Subcutaneous adipose tissue (tissue), 4 donors: ENCODE results near the gene LRRN2. TPM values are rescaled to one million over a fixed set of nuclear protein-coding genes. Genes with fewer than 3 reads are reported as not detected.

Experiments
- total RNA-seq, 4 donors: library from RNA; depleted of rRNA; stranded (reverse); fragments of >200 nt; gene quantifications; one replicate each; pipeline ENCODE4 v1.1.0, GENCODE V29; 2016
- TF ChIP-seq, protein P1 (sequence below): fragments of 450-650 bp; IDR thresholded peaks from one replicate; pipeline ENCODE4 v1.5.1; 2016; ENCODE audit warnings: low read depth, mild to moderate bottlenecking, control low read depth, antibody characterized with exemption, moderate library complexity

LRRN2 gene
- total RNA-seq, 4 donors from 2014 or later: 0.17 to 0.38 TPM; not detected in 2

DNA sequence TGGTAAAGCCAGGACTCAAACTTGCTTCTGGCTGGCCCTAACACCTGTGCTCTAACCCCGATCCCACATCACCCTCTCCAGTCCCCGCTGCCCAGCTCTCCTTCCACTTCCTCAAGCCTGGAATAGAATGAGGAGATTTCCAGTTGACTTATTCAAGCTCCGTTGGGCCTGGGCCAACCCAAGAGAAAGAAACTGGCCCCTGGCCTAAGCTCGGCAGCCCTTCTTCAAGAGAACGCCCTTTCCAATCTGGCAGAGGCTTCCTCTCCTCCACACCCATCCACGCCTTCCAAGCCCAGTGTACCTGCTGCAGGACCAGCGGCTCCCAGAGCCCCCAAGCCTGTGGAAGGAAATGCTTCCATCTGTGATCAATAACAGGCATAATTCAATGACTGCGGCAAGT is 51.9 kb downstream of the LRRN2 start:
- TF ChIP-seq, protein P1, sequence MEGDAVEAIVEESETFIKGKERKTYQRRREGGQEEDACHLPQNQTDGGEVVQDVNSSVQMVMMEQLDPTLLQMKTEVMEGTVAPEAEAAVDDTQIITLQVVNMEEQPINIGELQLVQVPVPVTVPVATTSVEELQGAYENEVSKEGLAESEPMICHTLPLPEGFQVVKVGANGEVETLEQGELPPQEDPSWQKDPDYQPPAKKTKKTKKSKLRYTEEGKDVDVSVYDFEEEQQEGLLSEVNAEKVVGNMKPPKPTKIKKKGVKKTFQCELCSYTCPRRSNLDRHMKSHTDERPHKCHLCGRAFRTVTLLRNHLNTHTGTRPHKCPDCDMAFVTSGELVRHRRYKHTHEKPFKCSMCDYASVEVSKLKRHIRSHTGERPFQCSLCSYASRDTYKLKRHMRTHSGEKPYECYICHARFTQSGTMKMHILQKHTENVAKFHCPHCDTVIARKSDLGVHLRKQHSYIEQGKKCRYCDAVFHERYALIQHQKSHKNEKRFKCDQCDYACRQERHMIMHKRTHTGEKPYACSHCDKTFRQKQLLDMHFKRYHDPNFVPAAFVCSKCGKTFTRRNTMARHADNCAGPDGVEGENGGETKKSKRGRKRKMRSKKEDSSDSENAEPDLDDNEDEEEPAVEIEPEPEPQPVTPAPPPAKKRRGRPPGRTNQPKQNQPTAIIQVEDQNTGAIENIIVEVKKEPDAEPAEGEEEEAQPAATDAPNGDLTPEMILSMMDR: no peak

GRCh38 chr1:204630132-204630905 is 55.2 kb downstream of the LRRN2 start:
- TF ChIP-seq, protein P1: no peak

DNA sequence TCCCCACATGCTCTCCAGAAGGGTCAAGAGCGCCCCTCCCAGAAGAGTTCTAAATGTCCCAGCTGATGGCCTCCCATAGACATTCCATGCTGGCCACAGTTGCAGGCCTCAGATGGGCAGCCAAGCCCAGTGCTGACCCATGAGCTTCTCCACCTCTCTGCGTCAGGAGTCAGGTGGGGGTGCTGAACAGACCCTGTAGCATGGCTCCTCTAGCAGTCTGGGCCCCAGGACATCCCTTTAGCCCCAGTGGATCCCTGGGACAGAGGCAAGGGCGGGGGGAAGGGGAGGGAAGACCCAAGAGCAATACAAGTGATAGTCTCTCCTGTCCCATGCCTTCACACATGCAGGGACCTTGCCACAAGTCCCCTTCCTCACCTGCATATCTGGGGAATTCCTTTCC is 56.7 kb downstream of the LRRN2 start:
- TF ChIP-seq, protein P1: no peak

DNA sequence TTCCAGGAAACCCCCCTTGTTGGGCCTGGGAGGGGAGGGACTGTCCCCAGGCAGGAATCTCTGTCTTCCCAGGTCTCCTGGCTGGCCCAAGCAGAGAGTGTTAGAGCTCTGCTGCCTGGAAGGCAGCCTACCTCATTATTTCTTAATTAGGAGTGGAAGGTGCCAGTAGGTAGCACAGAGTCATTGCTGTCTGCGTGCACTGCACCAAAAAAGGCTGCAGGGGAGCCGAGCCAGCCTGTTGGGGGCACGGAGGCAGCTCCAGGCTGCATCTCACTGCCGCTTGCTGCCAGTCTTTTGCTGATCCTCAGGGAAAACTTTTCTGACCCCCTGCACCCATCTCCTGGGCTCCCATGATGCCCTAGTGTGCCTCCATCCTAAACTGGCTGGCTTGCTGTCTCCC is 58.1 kb downstream of the LRRN2 start:
- TF ChIP-seq, protein P1: no peak

GRCh38 chr1:204626381-204626780 is 59.2 kb downstream of the LRRN2 start:
- TF ChIP-seq, protein P1: no peak

DNA sequence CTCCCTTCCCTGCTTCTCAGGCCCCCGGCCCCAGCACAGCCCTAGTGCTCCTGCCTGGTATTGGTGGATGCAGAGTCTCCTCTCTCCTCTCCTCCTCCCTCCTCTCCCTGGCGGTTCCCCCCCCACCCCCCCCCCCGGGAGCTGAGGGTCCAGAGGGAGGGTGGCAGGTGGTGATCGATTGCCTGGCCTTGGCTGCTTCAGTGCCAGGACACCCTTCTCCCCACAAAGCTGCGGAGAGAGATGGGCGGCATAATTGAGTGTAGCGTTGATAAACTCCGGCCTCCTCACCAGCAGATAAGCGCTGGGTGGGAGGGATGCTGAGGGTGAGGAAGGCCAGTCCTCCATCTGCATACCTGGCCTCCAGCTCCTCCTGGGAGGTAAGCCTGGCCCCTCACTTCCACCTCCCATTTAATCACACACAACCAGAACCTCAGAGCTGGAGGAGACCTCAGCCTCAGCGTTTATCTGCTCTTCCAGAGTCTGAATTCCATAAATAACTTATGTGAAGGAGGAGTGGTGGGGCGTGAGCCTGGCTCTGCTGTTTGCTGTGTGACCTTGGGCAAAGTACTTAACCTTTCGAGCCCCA is 60.8 kb downstream of the LRRN2 start:
- TF ChIP-seq, protein P1: no peak

- TF ChIP-seq, protein P1: no peak
Observed at GRCh38 chr1:204623894-204624361, 61.6 kb downstream of the LRRN2 start.
